ENCODE results near the gene AFF3. TPM values are rescaled to one million over a fixed set of nuclear protein-coding genes. Genes with fewer than 3 reads are reported as not detected.

AFF3 gene
- total and polyA plus RNA-seq, 2 of the 13 experiments (the other 11 are each of a cell fraction or from before 2014, with no cell fraction given): not detected

DNA sequence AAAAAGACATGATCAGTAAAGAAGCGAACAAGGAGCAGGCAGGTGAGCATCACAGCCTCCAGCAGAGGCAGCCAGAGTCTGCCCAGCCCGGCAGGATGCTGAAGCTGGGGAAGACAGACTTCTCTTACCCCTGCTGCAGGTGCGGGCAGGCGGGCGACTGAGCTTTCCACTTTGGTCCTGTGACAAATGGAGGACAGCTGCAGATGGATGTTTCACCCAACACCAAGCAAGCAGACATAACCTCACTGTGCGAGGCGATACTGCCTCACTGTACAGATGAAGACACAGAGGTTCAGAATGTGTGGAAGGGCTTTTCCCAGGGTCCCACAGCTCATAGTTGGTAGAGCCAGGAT lies 251.0 kb downstream of the AFF3 start (continued):
- TF ChIP-seq ZZZ3 (CRISPR knock-in tag; IDR thresholded peaks at IDR 0.05; ENCODE audit: borderline replicate concordance): no peak

DNA sequence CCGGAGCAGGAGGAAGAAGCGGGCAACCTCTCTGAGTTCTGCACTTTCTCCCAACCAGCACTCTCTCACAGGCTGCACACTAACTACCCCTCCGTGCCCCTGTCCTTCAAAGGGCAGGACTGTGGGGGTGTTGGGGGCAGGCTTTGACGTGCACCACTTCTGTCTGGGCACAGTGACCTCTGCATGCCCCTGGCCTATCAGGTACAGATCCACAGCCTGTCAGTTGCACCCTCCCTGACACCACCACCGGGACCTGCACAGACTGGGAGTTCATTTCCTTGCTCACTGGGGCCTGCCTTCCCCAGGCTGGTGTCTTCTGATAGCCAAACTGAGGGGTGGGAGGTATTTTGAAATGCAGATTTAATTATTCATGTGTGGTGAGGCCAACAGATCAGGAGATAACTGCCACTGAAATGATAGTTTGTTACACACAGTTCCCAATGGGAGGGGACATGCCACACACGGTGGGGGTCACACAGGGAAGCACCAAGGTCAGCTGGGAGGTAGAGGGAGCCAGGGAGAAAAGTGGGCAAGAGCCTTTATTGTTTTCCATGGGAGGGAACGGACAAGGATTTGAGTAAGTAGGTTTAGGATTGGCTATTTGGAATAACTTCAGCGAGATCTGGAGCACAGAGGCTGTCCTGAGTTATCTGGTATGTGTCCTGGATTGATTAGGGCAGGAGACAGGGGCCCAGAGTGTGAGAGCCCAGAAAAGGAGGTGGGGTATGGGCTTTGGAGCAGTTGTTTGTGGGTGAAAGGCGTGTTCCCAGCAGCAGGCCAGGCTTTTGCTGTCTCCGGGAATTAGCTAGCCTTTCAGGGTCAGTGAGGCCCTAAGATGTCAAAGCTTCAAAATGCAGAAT lies 251.6 kb downstream of the AFF3 start:
- H3K9me3 ChIP-seq (ENCODE audit: low read length): no peaks in the 10 kb centered on the region
- no peaks in the 10 kb centered on the region for H3K36me3 ChIP-seq (replicated peaks in 1 of 2; ENCODE audit: control insufficient read depth in 1 of 2, insufficient read depth in 2 of 2, low read length in 2 of 2)
- ChIA-PET CTCF (ENCODE audit: low intra/inter-chr PET ratio, low total read pairs) (no interaction called here), POLR2A (no interaction called here)
- H3K4me3 ChIP-seq (replicated peaks in 1 of 3; ENCODE audit: insufficient read depth in 1 of 3, low read depth in 2 of 3, low read length in 3 of 3): no peak overlapping the region
- ATAC-seq: no peak
- no TSS peak for BruUV-seq (replicated peaks)
- H3K27me3 ChIP-seq (ENCODE audit: control insufficient read depth in 1 of 2, insufficient read depth in 2 of 2, low read length in 2 of 2): no peaks in the 10 kb centered on the region
- DNase-seq (ENCODE audit: low spot score): no peak
- intact Hi-C loops (cut with micrococcal nuclease; ENCODE audit: unreplicated experiment): no loop called here
- no peak for TF ChIP-seq NPAS2 (CRISPR knock-in tag; IDR thresholded peaks at IDR 0.05; ENCODE audit: borderline replicate concordance)
- no peak for TF ChIP-seq ZNF350 (CRISPR knock-in tag; IDR thresholded peaks at IDR 0.05; ENCODE audit: borderline replicate concordance, low read depth)
- H3K9ac ChIP-seq (ENCODE audit: insufficient read depth, low read depth, low read length): no peak overlapping the region
- H3K4me2 ChIP-seq (ENCODE audit: low read depth, low read length): no peak overlapping the region
- H3K4me1 ChIP-seq (ENCODE audit: insufficient read depth, low read length): no peaks in the 10 kb centered on the region
- 27% methylated on average over 9 of the region's 10 CpGs for WGBS (ENCODE audit: low lambda C conversion rate)
- H3K27ac ChIP-seq (ENCODE audit: extremely low read length, insufficient read depth, low read length): no peak overlapping the region
- in situ Hi-C loops (cut with HindIII; ENCODE audit: extremely low pct_ligation_motif_present, low pct_unique_long_range_greater_than_20kb): no loop called here
- no peaks in the 10 kb centered on the region for H4K20me1 ChIP-seq (ENCODE audit: insufficient read depth, low read length)
- H2AFZ ChIP-seq (ENCODE audit: low read length): no peak overlapping the region
- no peaks in the 10 kb centered on the region for H3K79me2 ChIP-seq (ENCODE audit: insufficient read depth, low read length)
- no peak for FAIRE-seq

DNA sequence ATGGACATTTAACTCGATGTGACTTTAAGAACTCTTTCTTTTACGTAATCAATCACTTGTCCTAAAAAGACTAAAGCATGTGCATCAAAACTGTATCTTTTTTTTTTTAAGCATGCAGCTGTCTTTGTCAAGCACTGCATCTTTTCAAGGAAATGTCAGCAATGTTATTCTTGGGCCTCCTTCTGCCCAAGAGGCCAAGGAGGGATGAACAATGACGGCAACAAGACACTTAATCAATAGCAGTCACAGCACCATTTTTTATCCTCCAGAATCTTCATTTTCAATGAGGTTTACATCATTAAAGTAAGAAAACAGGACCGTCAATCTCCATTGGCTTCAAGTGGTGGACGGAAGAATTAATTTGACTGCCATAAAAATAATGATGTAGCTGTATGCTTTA lies 253.8 kb downstream of the AFF3 start:
- no peaks in the 10 kb centered on the region for H4K20me1 ChIP-seq (ENCODE audit: insufficient read depth, low read length)
- no peak for TF ChIP-seq SOX5 (CRISPR knock-in tag; IDR thresholded peaks at IDR 0.05; ENCODE audit: borderline replicate concordance)
- no peak for TF ChIP-seq ZNF629 (CRISPR knock-in tag; conservative IDR thresholded peaks at IDR 0.05)
- TF ChIP-seq, protein P1, sequence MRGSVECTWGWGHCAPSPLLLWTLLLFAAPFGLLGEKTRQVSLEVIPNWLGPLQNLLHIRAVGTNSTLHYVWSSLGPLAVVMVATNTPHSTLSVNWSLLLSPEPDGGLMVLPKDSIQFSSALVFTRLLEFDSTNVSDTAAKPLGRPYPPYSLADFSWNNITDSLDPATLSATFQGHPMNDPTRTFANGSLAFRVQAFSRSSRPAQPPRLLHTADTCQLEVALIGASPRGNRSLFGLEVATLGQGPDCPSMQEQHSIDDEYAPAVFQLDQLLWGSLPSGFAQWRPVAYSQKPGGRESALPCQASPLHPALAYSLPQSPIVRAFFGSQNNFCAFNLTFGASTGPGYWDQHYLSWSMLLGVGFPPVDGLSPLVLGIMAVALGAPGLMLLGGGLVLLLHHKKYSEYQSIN (CRISPR knock-in tag; IDR thresholded peaks at IDR 0.05; ENCODE audit: borderline replicate concordance): no peak
- TF ChIP-seq ZNF441 (CRISPR knock-in tag; IDR thresholded peaks at IDR 0.05; ENCODE audit: borderline replicate concordance): no peak
- TF ChIP-seq ZSCAN9 (CRISPR knock-in tag; IDR thresholded peaks at IDR 0.05; ENCODE audit: borderline replicate concordance): no peak
- WGBS (ENCODE audit: low lambda C conversion rate): 29% methylated on average over 5 of the region's 5 CpGs
- DNase-seq (ENCODE audit: low spot score) (no peak), ATAC-seq (no peak), FAIRE-seq (no peak)
- H2AFZ ChIP-seq (ENCODE audit: low read length): no peak overlapping the region
- no peaks in the 10 kb centered on the region for H3K9me3 ChIP-seq (ENCODE audit: low read length)
- CTCF ChIA-PET (ENCODE audit: low intra/inter-chr PET ratio, low total read pairs): no interaction called here
- no peak overlapping the region for H3K4me3 ChIP-seq (replicated peaks in 1 of 3; ENCODE audit: insufficient read depth in 1 of 3, low read depth in 2 of 3, low read length in 3 of 3)
- no peaks in the 10 kb centered on the region for H3K4me1 ChIP-seq (ENCODE audit: insufficient read depth, low read length)
- no TSS peak for BruUV-seq (replicated peaks)
- no peak overlapping the region for H3K27ac ChIP-seq (ENCODE audit: extremely low read length, insufficient read depth, low read length)
- no peaks in the 10 kb centered on the region for H3K36me3 ChIP-seq (replicated peaks in 1 of 2; ENCODE audit: control insufficient read depth in 1 of 2, insufficient read depth in 2 of 2, low read length in 2 of 2)
- in situ Hi-C loops (cut with HindIII; ENCODE audit: extremely low pct_ligation_motif_present, low pct_unique_long_range_greater_than_20kb): no loop called here
- H3K9ac ChIP-seq (ENCODE audit: insufficient read depth, low read depth, low read length): no peak overlapping the region
- POLR2A ChIA-PET: no interaction called here
- H3K4me2 ChIP-seq (ENCODE audit: low read depth, low read length): no peak overlapping the region
- intact Hi-C loops (cut with micrococcal nuclease; ENCODE audit: unreplicated experiment): no loop called here
- peaks cover 1 to 3% of the 10 kb centered on the region in 2 experiments; a peak in 1 of 5 replicates for H3K27me3 ChIP-seq (ENCODE audit: control insufficient read depth in 1 of 2, insufficient read depth in 2 of 2, low read length in 2 of 2)
- no peaks in the 10 kb centered on the region for H3K79me2 ChIP-seq (ENCODE audit: insufficient read depth, low read length)

All from HepG2 (cell line).